Suprapubic skin (tissue), 3 donors: ENCODE measurements around the gene C21orf91.

Source experiments
- POLR2A ChIP-seq, 2 donors: fragments of 450-650 bp; IDR thresholded peaks; one replicate each; pipeline ENCODE4 v1.6.1; 2017; ENCODE audit warnings: antibody characterized with exemption in 2 of 2, mild to moderate bottlenecking in 2 of 2, moderate library complexity in 2 of 2
- TF ChIP-seq, protein P1 (sequence below), 2 donors: fragments of 200-600 bp in 1 of 2; fragments of 450-650 bp in 1 of 2; sonication (generic) in 1 of 2; IDR thresholded peaks; one replicate each; pipeline ENCODE4 v1.5.1; 2016 to 2019; ENCODE audit warnings: antibody characterized with exemption in 2 of 2, mild to moderate bottlenecking in 1 of 2, moderate library complexity in 1 of 2

GRCh38 chr21:17752171-17752570, 67.0 kb downstream of the C21orf91 start:
- TF ChIP-seq, protein P1, sequence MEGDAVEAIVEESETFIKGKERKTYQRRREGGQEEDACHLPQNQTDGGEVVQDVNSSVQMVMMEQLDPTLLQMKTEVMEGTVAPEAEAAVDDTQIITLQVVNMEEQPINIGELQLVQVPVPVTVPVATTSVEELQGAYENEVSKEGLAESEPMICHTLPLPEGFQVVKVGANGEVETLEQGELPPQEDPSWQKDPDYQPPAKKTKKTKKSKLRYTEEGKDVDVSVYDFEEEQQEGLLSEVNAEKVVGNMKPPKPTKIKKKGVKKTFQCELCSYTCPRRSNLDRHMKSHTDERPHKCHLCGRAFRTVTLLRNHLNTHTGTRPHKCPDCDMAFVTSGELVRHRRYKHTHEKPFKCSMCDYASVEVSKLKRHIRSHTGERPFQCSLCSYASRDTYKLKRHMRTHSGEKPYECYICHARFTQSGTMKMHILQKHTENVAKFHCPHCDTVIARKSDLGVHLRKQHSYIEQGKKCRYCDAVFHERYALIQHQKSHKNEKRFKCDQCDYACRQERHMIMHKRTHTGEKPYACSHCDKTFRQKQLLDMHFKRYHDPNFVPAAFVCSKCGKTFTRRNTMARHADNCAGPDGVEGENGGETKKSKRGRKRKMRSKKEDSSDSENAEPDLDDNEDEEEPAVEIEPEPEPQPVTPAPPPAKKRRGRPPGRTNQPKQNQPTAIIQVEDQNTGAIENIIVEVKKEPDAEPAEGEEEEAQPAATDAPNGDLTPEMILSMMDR (IDR thresholded peaks at IDR 0.05), result no peak
- TF ChIP-seq POLR2A (IDR thresholded peaks at IDR 0.05), result no peak
